ENCODE results near the gene SPEN.

Gene SPEN

DNA sequence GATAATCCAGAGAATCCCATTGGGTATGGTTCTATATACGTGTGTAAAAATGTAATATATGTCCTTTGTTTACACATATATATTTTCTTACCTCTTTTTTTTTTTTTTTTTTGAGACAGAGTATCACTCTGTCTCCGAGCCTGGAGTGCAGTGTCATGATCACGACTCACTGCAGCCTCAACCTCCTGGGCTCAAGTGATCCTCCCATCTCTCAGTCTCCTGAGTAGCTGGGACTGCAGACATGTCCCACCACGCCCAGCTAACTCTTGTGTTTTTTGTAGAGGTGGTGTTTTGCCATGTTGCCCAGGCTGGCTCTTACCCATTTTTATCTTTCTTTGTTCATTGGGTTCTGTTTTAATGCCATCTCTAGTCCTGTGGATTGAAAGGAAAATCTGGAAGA, 68.9 kb downstream of the SPEN start:
- TF ChIP-seq RBAK (tag by site-specific recombination; IDR thresholded peaks at IDR 0.05): no peak
- no peak for TF ChIP-seq ZNF138 (tag by site-specific recombination; IDR thresholded peaks at IDR 0.05; ENCODE audit: borderline replicate concordance)
- TF ChIP-seq ZSCAN30 (tag by site-specific recombination; IDR thresholded peaks at IDR 0.05): no peak
- no peak for TF ChIP-seq SCRT2 (tag by site-specific recombination; IDR thresholded peaks at IDR 0.05)
- TF ChIP-seq, protein P1, sequence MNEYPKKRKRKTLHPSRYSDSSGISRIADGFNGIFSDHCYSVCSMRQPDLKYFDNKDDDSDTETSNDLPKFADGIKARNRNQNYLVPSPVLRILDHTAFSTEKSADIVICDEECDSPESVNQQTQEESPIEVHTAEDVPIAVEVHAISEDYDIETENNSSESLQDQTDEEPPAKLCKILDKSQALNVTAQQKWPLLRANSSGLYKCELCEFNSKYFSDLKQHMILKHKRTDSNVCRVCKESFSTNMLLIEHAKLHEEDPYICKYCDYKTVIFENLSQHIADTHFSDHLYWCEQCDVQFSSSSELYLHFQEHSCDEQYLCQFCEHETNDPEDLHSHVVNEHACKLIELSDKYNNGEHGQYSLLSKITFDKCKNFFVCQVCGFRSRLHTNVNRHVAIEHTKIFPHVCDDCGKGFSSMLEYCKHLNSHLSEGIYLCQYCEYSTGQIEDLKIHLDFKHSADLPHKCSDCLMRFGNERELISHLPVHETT (tag by site-specific recombination; IDR thresholded peaks at IDR 0.05): 0 out of 2 replicates have a peak, but pooled peaks have one; percentile 21
- TF ChIP-seq, protein P2, sequence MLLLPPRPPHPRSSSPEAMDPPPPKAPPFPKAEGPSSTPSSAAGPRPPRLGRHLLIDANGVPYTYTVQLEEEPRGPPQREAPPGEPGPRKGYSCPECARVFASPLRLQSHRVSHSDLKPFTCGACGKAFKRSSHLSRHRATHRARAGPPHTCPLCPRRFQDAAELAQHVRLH (tag by site-specific recombination; IDR thresholded peaks at IDR 0.05): no peak
- CTCF ChIA-PET: interaction anchor here (2.4 kb wide), 1 partner anchor 124 kb away, joined by 11 read pairs; no protein-coding TSS in a partner anchor
- peaks cover 74 to 94% of the 10 kb centered on the region in 2 experiments for H3K36me3 ChIP-seq (ENCODE audit: control insufficient read depth in 2 of 2, insufficient read depth in 1 of 2, low read length in 2 of 2)
- POLR2A ChIA-PET: interaction anchor here (0.6 to 0.7 kb wide), 2 partner anchors 232 to 517 kb away, joined by 3 to 4 read pairs; no protein-coding TSS in a partner anchor
- H3K4me3 ChIP-seq (ENCODE audit: low read depth, low read length): no peak overlapping the region
- no peak overlapping the region for H3K27ac ChIP-seq (ENCODE audit: extremely low read depth, low read depth, low read length)
- no peaks in the 10 kb centered on the region for H3K9me3 ChIP-seq (ENCODE audit: control insufficient read depth, insufficient read depth, low read depth, low read length)
- H3K4me1 ChIP-seq (ENCODE audit: control insufficient read depth, insufficient read depth, low read length): no peaks in the 10 kb centered on the region

DNA sequence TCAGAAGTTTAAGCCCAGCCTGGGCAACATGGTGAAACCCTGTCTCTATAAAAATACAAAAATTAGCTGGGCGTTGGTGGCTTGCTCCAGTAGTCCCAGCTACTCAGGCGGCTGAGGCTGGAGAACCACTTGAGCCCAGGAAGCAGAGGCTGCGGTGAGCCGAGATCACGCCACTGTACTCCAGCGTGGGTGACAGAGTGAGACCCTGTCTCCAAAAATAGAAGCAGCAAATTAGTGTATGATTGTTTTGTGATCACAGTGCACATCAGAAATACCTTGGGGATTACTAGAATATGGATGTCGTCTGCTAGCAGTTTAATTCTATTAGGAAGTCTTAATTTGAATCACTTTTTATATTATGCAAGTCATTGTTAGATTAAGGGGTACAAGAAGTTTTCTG, 69.4 kb downstream of the SPEN start:
- peaks cover 70 to 94% of the 10 kb centered on the region in 2 experiments for H3K36me3 ChIP-seq (ENCODE audit: control insufficient read depth in 2 of 2, insufficient read depth in 1 of 2, low read length in 2 of 2)
- H3K27ac ChIP-seq (ENCODE audit: extremely low read depth, low read depth, low read length): no peak overlapping the region
- no peaks in the 10 kb centered on the region for H3K4me1 ChIP-seq (ENCODE audit: control insufficient read depth, insufficient read depth, low read length)
- ChIA-PET POLR2A (interaction anchor here (0.7 kb wide), 1 partner anchor 232 kb away, joined by 4 read pairs; no protein-coding TSS in a partner anchor), CTCF (no interaction called here)
- H3K4me3 ChIP-seq (ENCODE audit: low read depth, low read length): no peak overlapping the region
- no peaks in the 10 kb centered on the region for H3K9me3 ChIP-seq (ENCODE audit: control insufficient read depth, insufficient read depth, low read depth, low read length)
- no peak for TF ChIP-seq ZNF660 (tag by site-specific recombination; IDR thresholded peaks at IDR 0.05)
- TF ChIP-seq OSR2 (tag by site-specific recombination; IDR thresholded peaks at IDR 0.05): peak; percentile 66; the same call in 1 of the 2 replicates
- no peak for TF ChIP-seq ZBTB7A (tag by site-specific recombination; IDR thresholded peaks at IDR 0.05; ENCODE audit: low read depth)

DNA sequence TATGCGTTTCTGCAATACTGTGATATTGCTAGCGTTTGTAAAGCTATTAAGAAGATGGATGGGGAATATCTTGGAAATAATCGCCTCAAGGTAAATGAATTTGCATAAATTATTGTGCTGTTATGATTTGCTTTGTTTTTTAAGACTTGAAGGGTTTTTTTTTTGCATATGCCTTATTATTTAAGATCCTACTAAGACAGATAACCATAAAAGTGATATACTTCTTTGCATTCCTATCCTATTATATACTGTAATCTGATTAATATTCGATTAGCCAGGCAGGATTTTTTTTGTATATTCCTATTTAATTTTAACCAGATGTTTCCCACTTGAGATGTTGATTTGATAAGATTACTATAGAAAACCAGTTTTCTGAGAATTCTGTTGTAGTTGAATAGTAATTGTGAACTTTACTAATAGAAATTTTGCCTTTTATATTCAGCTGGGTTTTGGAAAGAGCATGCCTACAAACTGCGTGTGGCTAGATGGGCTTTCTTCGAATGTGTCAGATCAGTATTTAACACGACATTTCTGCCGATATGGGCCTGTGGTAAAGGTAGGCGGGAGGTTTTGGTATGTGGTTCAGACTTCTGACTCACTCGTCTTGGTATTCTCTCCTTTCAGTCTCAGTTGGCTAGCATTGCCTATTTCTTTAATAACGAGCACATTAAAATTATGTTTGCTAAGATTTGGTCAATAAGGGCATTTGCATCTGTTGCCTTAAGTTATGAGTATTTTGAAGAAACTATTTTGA, 71.6 kb downstream of the SPEN start:
- Histone ChIP-seq H3K36me3 (ENCODE audit: control insufficient read depth in 2 of 2, insufficient read depth in 1 of 2, low read length in 2 of 2) (peaks cover 72 to 94% of the 10 kb centered on the region in 2 experiments), H3K4me3 (ENCODE audit: low read depth, low read length) (no peak overlapping the region), H3K9me3 (ENCODE audit: control insufficient read depth, insufficient read depth, low read depth, low read length) (no peaks in the 10 kb centered on the region), H3K4me1 (ENCODE audit: control insufficient read depth, insufficient read depth, low read length) (no peaks in the 10 kb centered on the region), H3K27ac (ENCODE audit: extremely low read depth, low read depth, low read length) (no peak overlapping the region)
- POLR2A ChIA-PET: interaction anchor here (0.7 kb wide), 1 partner anchor 71 kb away, joined by 3 read pairs; the partner anchor contains the start of gene SPEN
- CTCF ChIA-PET: interaction anchor here (0.7 to 0.9 kb wide), 3 partner anchors 104 to 371 kb away, joined by 3 to 4 read pairs (median 3); no protein-coding TSS in a partner anchor
- TF ChIP-seq ZNF302 (tag by site-specific recombination; IDR thresholded peaks at IDR 0.05; ENCODE audit: low read depth): no peak
- no peak for TF ChIP-seq ZNF184 (tag by site-specific recombination; IDR thresholded peaks at IDR 0.05)
- TF ChIP-seq ZSCAN30 (tag by site-specific recombination; IDR thresholded peaks at IDR 0.05): no peak
- TF ChIP-seq ZNF514 (tag by site-specific recombination; IDR thresholded peaks at IDR 0.05): no peak
- TF ChIP-seq, protein P3, sequence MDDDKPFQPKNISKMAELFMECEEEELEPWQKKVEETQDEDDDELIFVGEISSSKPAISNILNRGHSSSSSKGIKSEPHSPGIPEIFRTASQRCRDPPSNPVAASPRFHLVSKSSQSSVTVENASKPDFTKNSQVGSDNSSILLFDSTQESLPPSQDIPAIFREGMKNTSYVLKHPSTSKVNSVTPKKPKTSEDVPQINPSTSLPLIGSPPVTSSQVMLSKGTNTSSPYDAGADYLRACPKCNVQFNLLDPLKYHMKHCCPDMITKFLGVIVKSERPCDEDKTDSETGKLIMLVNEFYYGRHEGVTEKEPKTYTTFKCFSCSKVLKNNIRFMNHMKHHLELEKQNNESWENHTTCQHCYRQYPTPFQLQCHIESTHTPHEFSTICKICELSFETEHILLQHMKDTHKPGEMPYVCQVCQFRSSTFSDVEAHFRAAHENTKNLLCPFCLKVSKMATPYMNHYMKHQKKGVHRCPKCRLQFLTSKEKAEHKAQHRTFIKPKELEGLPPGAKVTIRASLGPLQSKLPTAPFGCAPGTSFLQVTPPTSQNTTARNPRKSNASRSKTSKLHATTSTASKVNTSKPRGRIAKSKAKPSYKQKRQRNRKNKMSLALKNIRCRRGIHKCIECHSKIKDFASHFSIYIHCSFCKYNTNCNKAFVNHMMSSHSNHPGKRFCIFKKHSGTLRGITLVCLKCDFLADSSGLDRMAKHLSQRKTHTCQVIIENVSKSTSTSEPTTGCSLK (tag by site-specific recombination; IDR thresholded peaks at IDR 0.05): no peak
- TF ChIP-seq, protein P4, sequence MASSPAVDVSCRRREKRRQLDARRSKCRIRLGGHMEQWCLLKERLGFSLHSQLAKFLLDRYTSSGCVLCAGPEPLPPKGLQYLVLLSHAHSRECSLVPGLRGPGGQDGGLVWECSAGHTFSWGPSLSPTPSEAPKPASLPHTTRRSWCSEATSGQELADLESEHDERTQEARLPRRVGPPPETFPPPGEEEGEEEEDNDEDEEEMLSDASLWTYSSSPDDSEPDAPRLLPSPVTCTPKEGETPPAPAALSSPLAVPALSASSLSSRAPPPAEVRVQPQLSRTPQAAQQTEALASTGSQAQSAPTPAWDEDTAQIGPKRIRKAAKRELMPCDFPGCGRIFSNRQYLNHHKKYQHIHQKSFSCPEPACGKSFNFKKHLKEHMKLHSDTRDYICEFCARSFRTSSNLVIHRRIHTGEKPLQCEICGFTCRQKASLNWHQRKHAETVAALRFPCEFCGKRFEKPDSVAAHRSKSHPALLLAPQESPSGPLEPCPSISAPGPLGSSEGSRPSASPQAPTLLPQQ (tag by site-specific recombination; IDR thresholded peaks at IDR 0.05): no peak
- TF ChIP-seq, protein P5, sequence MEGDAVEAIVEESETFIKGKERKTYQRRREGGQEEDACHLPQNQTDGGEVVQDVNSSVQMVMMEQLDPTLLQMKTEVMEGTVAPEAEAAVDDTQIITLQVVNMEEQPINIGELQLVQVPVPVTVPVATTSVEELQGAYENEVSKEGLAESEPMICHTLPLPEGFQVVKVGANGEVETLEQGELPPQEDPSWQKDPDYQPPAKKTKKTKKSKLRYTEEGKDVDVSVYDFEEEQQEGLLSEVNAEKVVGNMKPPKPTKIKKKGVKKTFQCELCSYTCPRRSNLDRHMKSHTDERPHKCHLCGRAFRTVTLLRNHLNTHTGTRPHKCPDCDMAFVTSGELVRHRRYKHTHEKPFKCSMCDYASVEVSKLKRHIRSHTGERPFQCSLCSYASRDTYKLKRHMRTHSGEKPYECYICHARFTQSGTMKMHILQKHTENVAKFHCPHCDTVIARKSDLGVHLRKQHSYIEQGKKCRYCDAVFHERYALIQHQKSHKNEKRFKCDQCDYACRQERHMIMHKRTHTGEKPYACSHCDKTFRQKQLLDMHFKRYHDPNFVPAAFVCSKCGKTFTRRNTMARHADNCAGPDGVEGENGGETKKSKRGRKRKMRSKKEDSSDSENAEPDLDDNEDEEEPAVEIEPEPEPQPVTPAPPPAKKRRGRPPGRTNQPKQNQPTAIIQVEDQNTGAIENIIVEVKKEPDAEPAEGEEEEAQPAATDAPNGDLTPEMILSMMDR (tag by site-specific recombination; IDR thresholded peaks at IDR 0.05): no peak
- no peak for TF ChIP-seq ZNF169 (tag by site-specific recombination; IDR thresholded peaks at IDR 0.05)
- TF ChIP-seq ZNF2 (tag by site-specific recombination; IDR thresholded peaks at IDR 0.05): no peak
- no peak for TF ChIP-seq ZNF239 (tag by site-specific recombination; IDR thresholded peaks at IDR 0.05)
- TF ChIP-seq, protein P6, sequence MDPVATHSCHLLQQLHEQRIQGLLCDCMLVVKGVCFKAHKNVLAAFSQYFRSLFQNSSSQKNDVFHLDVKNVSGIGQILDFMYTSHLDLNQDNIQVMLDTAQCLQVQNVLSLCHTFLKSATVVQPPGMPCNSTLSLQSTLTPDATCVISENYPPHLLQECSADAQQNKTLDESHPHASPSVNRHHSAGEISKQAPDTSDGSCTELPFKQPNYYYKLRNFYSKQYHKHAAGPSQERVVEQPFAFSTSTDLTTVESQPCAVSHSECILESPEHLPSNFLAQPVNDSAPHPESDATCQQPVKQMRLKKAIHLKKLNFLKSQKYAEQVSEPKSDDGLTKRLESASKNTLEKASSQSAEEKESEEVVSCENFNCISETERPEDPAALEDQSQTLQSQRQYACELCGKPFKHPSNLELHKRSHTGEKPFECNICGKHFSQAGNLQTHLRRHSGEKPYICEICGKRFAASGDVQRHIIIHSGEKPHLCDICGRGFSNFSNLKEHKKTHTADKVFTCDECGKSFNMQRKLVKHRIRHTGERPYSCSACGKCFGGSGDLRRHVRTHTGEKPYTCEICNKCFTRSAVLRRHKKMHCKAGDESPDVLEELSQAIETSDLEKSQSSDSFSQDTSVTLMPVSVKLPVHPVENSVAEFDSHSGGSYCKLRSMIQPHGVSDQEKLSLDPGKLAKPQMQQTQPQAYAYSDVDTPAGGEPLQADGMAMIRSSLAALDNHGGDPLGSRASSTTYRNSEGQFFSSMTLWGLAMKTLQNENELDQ (tag by site-specific recombination; IDR thresholded peaks at IDR 0.05; ENCODE audit: low read depth): no peak
- no peak for TF ChIP-seq ZSCAN16 (tag by site-specific recombination; IDR thresholded peaks at IDR 0.05)
